HCT116 (cell line): ENCODE results near the gene HINT2. TPM values are rescaled to one million over a fixed set of nuclear protein-coding genes. Genes with fewer than 3 reads are reported as not detected.

Experiments
- ATAC-seq: fragments of 200-7000 bp; cut with Tn5 transposase; 2 replicates; pipeline ENCODE4 v1.9.1; 2020; ENCODE audit warnings: mild to moderate bottlenecking, moderate library complexity
- BruUV-seq: library from RNA; stranded (reverse); fragments of 400-500 nt; replicated peaks from 2 replicates; lab custom pipeline; 2021; lab: Mats Ljungman, UMichigan
- CTCF ChIA-PET: fragments of 300-600 bp; sonication (Branson Sonifier 250); formaldehyde crosslinking; loops from one replicate; lab custom pipeline; 2021; ENCODE audit warnings: antibody characterized with exemption; lab: Charles Lee
- POLR2A ChIA-PET: fragments of 300-600, 350-600 bp; sonication (Branson Sonifier 250); formaldehyde crosslinking; loops from one replicate; lab custom pipeline; 2021; ENCODE audit warnings: antibody characterized with exemption; lab: Charles Lee
- RAD21 ChIA-PET, 2 experiments: fragments of 300-600 bp; sonication (Branson Sonifier 250); formaldehyde crosslinking; loops; one replicate each; lab custom pipeline; 2023; ENCODE audit warnings: low total read pairs in 2 of 2; ENCODE audit not compliant: uncharacterized antibody in 2 of 2, unreplicated experiment in 2 of 2, low non-redundant PET in 1 of 2; lab: Charles Lee
- DNase-seq: peaks from one replicate; pipeline ENCODE4 v3.0.0-alpha.2; 2010; ENCODE audit warnings: low read depth, low spot score
- H2AFZ ChIP-seq: fragments of 200-600 bp; shearing (Covaris generic), sonication (generic); 2 replicates; pipeline ENCODE4 v1.6.1; 2017; ENCODE audit warnings: low read depth, mixed run types, mixed read lengths, antibody characterized with exemption, low read length; ENCODE audit not compliant: poor library complexity, severe bottlenecking
- H3K27ac ChIP-seq: 2 replicates; pipeline ENCODE4 v1.5.1; 2012; ENCODE audit warnings: low read depth, low read length
- H3K27me3 ChIP-seq: fragments of 200-600 bp; sonication (generic); 2 replicates; pipeline ENCODE4 v1.6.1; 2016; ENCODE audit warnings: mixed run types, low read length, mixed read lengths; ENCODE audit not compliant: insufficient read depth
- H3K36me3 ChIP-seq, 2 experiments: fragments of 200-500 bp in 1 of 2; fragments of 200-600 bp in 1 of 2; sonication (Bioruptor generic) in 1 of 2; sonication (generic) in 1 of 2; 2 replicates each; pipeline versions ENCODE4 v1.5.1 to v1.6.1; 2014 to 2016; ENCODE audit warnings: low read length in 2 of 2, inconsistent platforms in 1 of 2, mixed read lengths in 1 of 2, mixed run types in 1 of 2; ENCODE audit not compliant: insufficient read depth in 2 of 2, control insufficient read depth in 1 of 2
- H3K4me1 ChIP-seq, 2 experiments: fragments of 200-600 bp in 1 of 2; sonication (generic) in 1 of 2; 2 replicates each; pipeline versions ENCODE4 v1.5.1 to v1.6.1; 2012 to 2017; ENCODE audit warnings: low read length in 2 of 2, inconsistent platforms in 1 of 2, mild to moderate bottlenecking in 1 of 2, mixed read lengths in 1 of 2, mixed run types in 1 of 2, moderate library complexity in 1 of 2; ENCODE audit not compliant: insufficient read depth in 2 of 2, control insufficient read depth in 1 of 2
- H3K4me2 ChIP-seq: fragments of 200-600 bp; sonication (generic); 2 replicates; pipeline ENCODE4 v1.6.1; 2017; ENCODE audit warnings: mixed run types, low read length, mixed read lengths
- H3K4me3 ChIP-seq, 2 experiments: fragments of 200-600 bp in 1 of 2; sonication (generic) in 1 of 2; replicated peaks in 1 of 2; 2 replicates each; pipeline ENCODE4 v1.5.1; 2011 to 2016; ENCODE audit warnings: low read length in 2 of 2, control low read depth in 1 of 2, low read depth in 1 of 2, mild to moderate bottlenecking in 1 of 2, mixed read lengths in 1 of 2, mixed run types in 1 of 2
- H3K79me2 ChIP-seq: fragments of 200-600 bp; sonication (generic); 2 replicates; pipeline ENCODE4 v1.6.1; 2017; ENCODE audit warnings: mild to moderate bottlenecking, mixed run types, low read length, moderate library complexity, mixed read lengths; ENCODE audit not compliant: insufficient read depth
- H3K9ac ChIP-seq: fragments of 200-600 bp; sonication (generic); 2 replicates; pipeline ENCODE4 v1.6.1; 2016; ENCODE audit warnings: low read length, mixed read lengths
- H3K9me2 ChIP-seq: fragments of 200-600 bp; sonication (generic), shearing (Covaris generic); 2 replicates; pipeline ENCODE4 v1.6.1; 2017; ENCODE audit warnings: mixed run types, mild to moderate bottlenecking, moderate library complexity; ENCODE audit not compliant: insufficient read depth
- H3K9me3 ChIP-seq, 2 experiments: fragments of 200-500 bp in 1 of 2; fragments of 200-600 bp in 1 of 2; sonication (Bioruptor generic) in 1 of 2; sonication (generic) in 1 of 2; 2 replicates each; pipeline ENCODE4 v1.6.1; 2014 to 2017; ENCODE audit warnings: low read length in 2 of 2, mixed read lengths in 2 of 2, inconsistent platforms in 1 of 2, low read depth in 1 of 2, mild to moderate bottlenecking in 1 of 2, mixed run types in 1 of 2, moderate library complexity in 1 of 2; ENCODE audit not compliant: control insufficient read depth in 1 of 2, insufficient read depth in 1 of 2
- H4K20me1 ChIP-seq: fragments of 200-600 bp; sonication (generic), shearing (Covaris generic); 2 replicates; pipeline ENCODE4 v1.6.1; 2017; ENCODE audit warnings: mixed run types, mild to moderate bottlenecking, moderate library complexity; ENCODE audit not compliant: insufficient read depth
- CEBPB ChIP-seq: IDR thresholded peaks from 2 replicates; pipeline ENCODE4 v1.6.1; 2012; ENCODE audit warnings: low read depth
- EZH2 ChIP-seq: fragments of 200-600 bp; sonication (generic); IDR thresholded peaks from 2 replicates; pipeline ENCODE4 v1.6.1; 2017; ENCODE audit warnings: antibody characterized with exemption, mixed run types
- REST ChIP-seq: IDR thresholded peaks from 2 replicates; pipeline ENCODE4 v1.6.1; 2012; ENCODE audit warnings: low read depth
- YY1 ChIP-seq: IDR thresholded peaks from 2 replicates; pipeline ENCODE4 v1.6.1; 2011; ENCODE audit warnings: low read length, low read depth, moderate library complexity, mild to moderate bottlenecking; ENCODE audit not compliant: insufficient replicate concordance; ENCODE audit errors: extremely low read depth
- intact Hi-C: fragments of 100-400 bp; cut with micrococcal nuclease; formaldehyde crosslinking; loops from 2 replicates; pipeline ENCODE4 v1.10.0; 2022
- total RNA-seq: library from RNA; stranded (reverse); gene quantifications from one replicate; pipeline ENCODE4 v1.2.1, GENCODE V29; 2021; ENCODE audit not compliant: unreplicated experiment

The HINT2 gene
- total RNA-seq, 1 experiment from 2014 or later, result 49.0 TPM

GRCh38 chr9:35812025-35812602 lies 2.7 kb downstream of the HINT2 start, which contains the start of gene SPAG8:
Gene SPAG8 (minus strand): TSS chr9:35812262. CDS start chr9:35812147, 115 bp downstream.
- intact Hi-C loops, result loop anchor here (2.0 kb wide), 1 partner anchor 61 kb away; no protein-coding TSS in a partner anchor
- Histone ChIP-seq H3K9me3 (no peaks in the 10 kb centered on the region), H3K9ac (no peak within 1 kb of the TSS), H3K4me3 (no peak within 1 kb of the TSS), H3K9me2 (no peaks in the 10 kb centered on the region), H3K36me3 (peaks cover 0 to 3% of the 10 kb centered on the region in 2 experiments; a peak in 2 of 4 replicates), H3K27me3 (no peaks in the 10 kb centered on the region), H3K79me2 (no peaks in the 10 kb centered on the region), H3K27ac (no peak within 1 kb of the TSS), H3K4me2 (peak within 1 kb of the TSS; percentile 33), H3K4me1 (peaks cover 7 to 17% of the 10 kb centered on the region in 2 experiments; a peak in 3 of 4 replicates), H2AFZ (no peak within 1 kb of the TSS), H4K20me1 (no peaks in the 10 kb centered on the region)
- DNase-seq (peak; percentile 38), ATAC-seq (no peak)
- TF ChIP-seq YY1 (no peak), EZH2 (no peak), CEBPB (no peak), REST (no peak)
- POLR2A ChIA-PET, result interaction anchor here (1.7 kb wide), 1 partner anchor 22 kb away, joined by 4 read pairs; no protein-coding TSS in a partner anchor
- no TSS peak for BruUV-seq
- RAD21 ChIA-PET, result no interaction called here
- CTCF ChIA-PET, result interaction anchor here (1.0 to 1.2 kb wide), 3 partner anchors 14 to 116 kb away, joined by 3 read pairs; no protein-coding TSS in a partner anchor
